WTC11 (cell line): Measurements from ENCODE around the gene UPP1. TPM values are rescaled to one million over a fixed set of nuclear protein-coding genes. Genes with fewer than 3 reads are reported as not detected.

Source experiments
- ATAC-seq: fragments of 200-7000 bp; cut with Tn5 transposase; 2 replicates; pipeline ENCODE4 v1.10.0; 2021; ENCODE audit warnings: mild to moderate bottlenecking, moderate library complexity
- CTCF ChIA-PET: fragments of 300-600 bp; sonication (Branson Sonifier 250); formaldehyde crosslinking; loops from one replicate; lab custom pipeline; 2021; ENCODE audit warnings: antibody characterized with exemption; lab: Charles Lee
- POLR2A ChIA-PET: fragments of 350-600 bp; sonication (Branson Sonifier 250); formaldehyde crosslinking; loops from one replicate; lab custom pipeline; 2021; ENCODE audit warnings: antibody characterized with exemption; lab: Charles Lee
- DNase-seq: peaks from one replicate; pipeline ENCODE4 v3.0.0; 2021; ENCODE audit warnings: low spot score
- H3K27ac Mint-ChIP-seq: 2 replicates; pipeline ENCODE4 v1.8.0; 2021; ENCODE audit warnings: mixed read lengths
- H3K27me3 Mint-ChIP-seq: 2 replicates; pipeline ENCODE4 v1.8.0; 2021; ENCODE audit warnings: low read depth, mild to moderate bottlenecking, moderate library complexity, mixed read lengths
- H3K36me3 Mint-ChIP-seq: 2 replicates; pipeline ENCODE4 v1.8.0; 2021; ENCODE audit warnings: mixed read lengths
- H3K4me1 Mint-ChIP-seq: 2 replicates; pipeline ENCODE4 v1.8.0; 2022; ENCODE audit warnings: mixed read lengths
- H3K4me3 Mint-ChIP-seq: 2 replicates; pipeline ENCODE4 v1.8.0; 2021; ENCODE audit warnings: mild to moderate bottlenecking, moderate library complexity, mixed read lengths
- H3K9me3 Mint-ChIP-seq: 2 replicates; pipeline ENCODE4 v1.8.0; 2021; ENCODE audit warnings: mixed read lengths
- CREB1 ChIP-seq: sonication (generic); formaldehyde crosslinking; IDR thresholded peaks from 2 replicates; pipeline ENCODE4 v1.8.0; 2023; ENCODE audit warnings: mild to moderate bottlenecking, missing genetic modification reagents
- CREM ChIP-seq: sonication (generic); formaldehyde crosslinking; IDR thresholded peaks from 2 replicates; pipeline ENCODE4 v1.8.1; 2022; ENCODE audit warnings: mild to moderate bottlenecking, missing genetic modification reagents, moderate library complexity
- ELF4 ChIP-seq: sonication (generic); formaldehyde crosslinking; IDR thresholded peaks from 2 replicates; pipeline ENCODE4 v1.8.1; 2022; ENCODE audit warnings: low read depth, mild to moderate bottlenecking, moderate library complexity, missing genetic modification reagents
- JUN ChIP-seq: sonication (generic); formaldehyde crosslinking; IDR thresholded peaks from 2 replicates; pipeline ENCODE4 v1.8.0; 2023; ENCODE audit warnings: mild to moderate bottlenecking, missing genetic modification reagents
- MYBL2 ChIP-seq: sonication (generic); formaldehyde crosslinking; IDR thresholded peaks from 2 replicates; pipeline ENCODE4 v1.8.1; 2023; ENCODE audit warnings: mild to moderate bottlenecking, moderate library complexity, missing genetic modification reagents
- NR2C2 ChIP-seq: sonication (generic); formaldehyde crosslinking; IDR thresholded peaks from 2 replicates; pipeline ENCODE4 v1.8.0; 2022; ENCODE audit warnings: mild to moderate bottlenecking, missing genetic modification reagents
- NR3C1 ChIP-seq: sonication (generic); formaldehyde crosslinking; conservative IDR thresholded peaks from 2 replicates; pipeline ENCODE4 v1.8.1; 2023; ENCODE audit warnings: low read depth, mild to moderate bottlenecking, missing genetic modification reagents
- PRRX2 ChIP-seq: fragments of 250-450 bp; sonication (Bioruptor Pico); IDR thresholded peaks from 2 replicates; pipeline ENCODE4 v1.8.0; 2021; ENCODE audit warnings: mild to moderate bottlenecking
- RELA ChIP-seq: sonication (generic); formaldehyde crosslinking; IDR thresholded peaks from 2 replicates; pipeline ENCODE4 v1.8.1; 2022; ENCODE audit warnings: missing genetic modification reagents, mild to moderate bottlenecking, borderline replicate concordance
- RORB ChIP-seq: fragments of 250-450 bp; sonication (Bioruptor Pico); IDR thresholded peaks from 2 replicates; pipeline ENCODE4 v1.9.0; 2021; ENCODE audit warnings: mild to moderate bottlenecking
- TCF7 ChIP-seq: sonication (generic); formaldehyde crosslinking; IDR thresholded peaks from 2 replicates; pipeline ENCODE4 v1.8.0; 2022; ENCODE audit warnings: mild to moderate bottlenecking, low read depth, missing genetic modification reagents, moderate library complexity
- TEAD1 ChIP-seq: sonication (generic); formaldehyde crosslinking; IDR thresholded peaks from 2 replicates; pipeline ENCODE4 v1.8.0; 2022; ENCODE audit warnings: mild to moderate bottlenecking, missing genetic modification reagents
- ZBTB21 ChIP-seq: sonication (generic); formaldehyde crosslinking; IDR thresholded peaks from 2 replicates; pipeline ENCODE4 v1.8.1; 2023; ENCODE audit warnings: mild to moderate bottlenecking, missing genetic modification reagents, borderline replicate concordance
- ZNF121 ChIP-seq: sonication (generic); formaldehyde crosslinking; IDR thresholded peaks from 2 replicates; pipeline ENCODE4 v1.8.0; 2023; ENCODE audit warnings: missing genetic modification reagents
- total RNA-seq: library from RNA; stranded (reverse); gene quantifications from 3 replicates; pipeline ENCODE4 v1.2.3, GENCODE V29; 2021
- TF ChIP-seq, protein P1 (sequence below): sonication (generic); formaldehyde crosslinking; IDR thresholded peaks from 2 replicates; pipeline ENCODE4 v1.8.1; 2023; ENCODE audit warnings: mild to moderate bottlenecking, moderate library complexity, missing genetic modification reagents
- TF ChIP-seq, protein P2 (sequence below): fragments of 200-600 bp; IDR thresholded peaks from 2 replicates; pipeline ENCODE4 v1.8.0; 2022; ENCODE audit warnings: antibody characterized with exemption
- TF ChIP-seq, protein P3 (sequence below): sonication (generic); formaldehyde crosslinking; IDR thresholded peaks from 2 replicates; pipeline ENCODE4 v1.8.1; 2022; ENCODE audit warnings: low read depth, missing genetic modification reagents, borderline replicate concordance
- TF ChIP-seq, protein P4 (sequence below): sonication (generic); formaldehyde crosslinking; IDR thresholded peaks from 2 replicates; pipeline ENCODE4 v1.8.1; 2022; ENCODE audit warnings: low read depth, mild to moderate bottlenecking, moderate library complexity, missing genetic modification reagents, borderline replicate concordance
- TF ChIP-seq, protein P5 (sequence below): sonication (generic); formaldehyde crosslinking; IDR thresholded peaks from 2 replicates; pipeline ENCODE4 v1.8.0; 2022; ENCODE audit warnings: mild to moderate bottlenecking, missing genetic modification reagents
- TF ChIP-seq, protein P6 (sequence below): sonication (generic); formaldehyde crosslinking; IDR thresholded peaks from 2 replicates; pipeline ENCODE4 v1.8.0; 2022; ENCODE audit warnings: mild to moderate bottlenecking, missing genetic modification reagents

UPP1 gene
- total RNA-seq, 1 experiment from 2014 or later: 55.6 TPM

DNA sequence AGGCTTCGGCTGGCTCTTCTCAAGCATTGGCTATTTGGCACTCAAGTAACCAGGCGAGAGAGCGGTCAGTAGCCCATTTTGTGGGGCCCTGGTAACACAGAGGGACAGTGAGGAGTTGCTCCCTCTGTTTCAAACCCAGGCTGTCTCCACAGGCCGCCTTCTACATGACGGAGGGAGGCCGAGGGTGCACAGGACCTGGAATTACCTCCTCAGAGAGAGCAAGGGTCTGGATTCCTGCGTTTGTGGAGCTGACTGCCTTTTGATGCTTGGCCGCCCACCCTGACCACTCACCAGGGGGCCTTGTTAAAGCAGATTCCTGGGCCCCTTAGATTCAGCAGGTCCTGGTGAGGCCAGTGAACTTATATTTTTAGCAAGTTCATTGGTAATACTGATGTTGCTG, 12.3 kb downstream of the UPP1 start:
- H3K27me3 Mint-ChIP-seq: no peaks in the 10 kb centered on the region
- CTCF ChIA-PET: interaction anchor here (3.3 kb wide), 1 partner anchor 110 kb away, joined by 11 read pairs; no protein-coding TSS in a partner anchor
- no peak for DNase-seq
- H3K4me1 Mint-ChIP-seq: no peaks in the 10 kb centered on the region
- no peak overlapping the region for H3K27ac Mint-ChIP-seq
- H3K9me3 Mint-ChIP-seq: no peaks in the 10 kb centered on the region
- TF ChIP-seq, protein P1, sequence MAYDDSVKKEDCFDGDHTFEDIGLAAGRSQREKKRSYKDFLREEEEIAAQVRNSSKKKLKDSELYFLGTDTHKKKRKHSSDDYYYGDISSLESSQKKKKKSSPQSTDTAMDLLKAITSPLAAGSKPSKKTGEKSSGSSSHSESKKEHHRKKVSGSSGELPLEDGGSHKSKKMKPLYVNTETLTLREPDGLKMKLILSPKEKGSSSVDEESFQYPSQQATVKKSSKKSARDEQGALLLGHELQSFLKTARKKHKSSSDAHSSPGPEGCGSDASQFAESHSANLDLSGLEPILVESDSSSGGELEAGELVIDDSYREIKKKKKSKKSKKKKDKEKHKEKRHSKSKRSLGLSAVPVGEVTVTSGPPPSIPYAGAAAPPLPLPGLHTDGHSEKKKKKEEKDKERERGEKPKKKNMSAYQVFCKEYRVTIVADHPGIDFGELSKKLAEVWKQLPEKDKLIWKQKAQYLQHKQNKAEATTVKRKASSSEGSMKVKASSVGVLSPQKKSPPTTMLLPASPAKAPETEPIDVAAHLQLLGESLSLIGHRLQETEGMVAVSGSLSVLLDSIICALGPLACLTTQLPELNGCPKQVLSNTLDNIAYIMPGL (CRISPR knock-in tag): no peak
- TF ChIP-seq ELF4 (CRISPR knock-in tag) (no peak), NR3C1 (CRISPR knock-in tag) (no peak), TCF7 (CRISPR knock-in tag) (no peak), TEAD1 (CRISPR knock-in tag) (no peak), RELA (CRISPR knock-in tag) (no peak), JUN (CRISPR knock-in tag) (no peak), CREM (CRISPR knock-in tag) (no peak), PRRX2 (CRISPR knock-in tag) (no peak), ZBTB21 (no peak), CREB1 (CRISPR knock-in tag) (no peak), ZNF121 (CRISPR knock-in tag) (no peak), RORB (CRISPR knock-in tag) (no peak), MYBL2 (CRISPR knock-in tag) (no peak), NR2C2 (CRISPR knock-in tag) (no peak)
- TF ChIP-seq, protein P2, sequence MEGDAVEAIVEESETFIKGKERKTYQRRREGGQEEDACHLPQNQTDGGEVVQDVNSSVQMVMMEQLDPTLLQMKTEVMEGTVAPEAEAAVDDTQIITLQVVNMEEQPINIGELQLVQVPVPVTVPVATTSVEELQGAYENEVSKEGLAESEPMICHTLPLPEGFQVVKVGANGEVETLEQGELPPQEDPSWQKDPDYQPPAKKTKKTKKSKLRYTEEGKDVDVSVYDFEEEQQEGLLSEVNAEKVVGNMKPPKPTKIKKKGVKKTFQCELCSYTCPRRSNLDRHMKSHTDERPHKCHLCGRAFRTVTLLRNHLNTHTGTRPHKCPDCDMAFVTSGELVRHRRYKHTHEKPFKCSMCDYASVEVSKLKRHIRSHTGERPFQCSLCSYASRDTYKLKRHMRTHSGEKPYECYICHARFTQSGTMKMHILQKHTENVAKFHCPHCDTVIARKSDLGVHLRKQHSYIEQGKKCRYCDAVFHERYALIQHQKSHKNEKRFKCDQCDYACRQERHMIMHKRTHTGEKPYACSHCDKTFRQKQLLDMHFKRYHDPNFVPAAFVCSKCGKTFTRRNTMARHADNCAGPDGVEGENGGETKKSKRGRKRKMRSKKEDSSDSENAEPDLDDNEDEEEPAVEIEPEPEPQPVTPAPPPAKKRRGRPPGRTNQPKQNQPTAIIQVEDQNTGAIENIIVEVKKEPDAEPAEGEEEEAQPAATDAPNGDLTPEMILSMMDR: no peak
- TF ChIP-seq, protein P3, sequence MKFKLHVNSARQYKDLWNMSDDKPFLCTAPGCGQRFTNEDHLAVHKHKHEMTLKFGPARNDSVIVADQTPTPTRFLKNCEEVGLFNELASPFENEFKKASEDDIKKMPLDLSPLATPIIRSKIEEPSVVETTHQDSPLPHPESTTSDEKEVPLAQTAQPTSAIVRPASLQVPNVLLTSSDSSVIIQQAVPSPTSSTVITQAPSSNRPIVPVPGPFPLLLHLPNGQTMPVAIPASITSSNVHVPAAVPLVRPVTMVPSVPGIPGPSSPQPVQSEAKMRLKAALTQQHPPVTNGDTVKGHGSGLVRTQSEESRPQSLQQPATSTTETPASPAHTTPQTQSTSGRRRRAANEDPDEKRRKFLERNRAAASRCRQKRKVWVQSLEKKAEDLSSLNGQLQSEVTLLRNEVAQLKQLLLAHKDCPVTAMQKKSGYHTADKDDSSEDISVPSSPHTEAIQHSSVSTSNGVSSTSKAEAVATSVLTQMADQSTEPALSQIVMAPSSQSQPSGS: no peak
- TF ChIP-seq, protein P4, sequence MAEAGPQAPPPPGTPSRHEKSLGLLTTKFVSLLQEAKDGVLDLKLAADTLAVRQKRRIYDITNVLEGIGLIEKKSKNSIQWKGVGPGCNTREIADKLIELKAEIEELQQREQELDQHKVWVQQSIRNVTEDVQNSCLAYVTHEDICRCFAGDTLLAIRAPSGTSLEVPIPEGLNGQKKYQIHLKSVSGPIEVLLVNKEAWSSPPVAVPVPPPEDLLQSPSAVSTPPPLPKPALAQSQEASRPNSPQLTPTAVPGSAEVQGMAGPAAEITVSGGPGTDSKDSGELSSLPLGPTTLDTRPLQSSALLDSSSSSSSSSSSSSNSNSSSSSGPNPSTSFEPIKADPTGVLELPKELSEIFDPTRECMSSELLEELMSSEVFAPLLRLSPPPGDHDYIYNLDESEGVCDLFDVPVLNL (CRISPR knock-in tag): no peak
- TF ChIP-seq, protein P5, sequence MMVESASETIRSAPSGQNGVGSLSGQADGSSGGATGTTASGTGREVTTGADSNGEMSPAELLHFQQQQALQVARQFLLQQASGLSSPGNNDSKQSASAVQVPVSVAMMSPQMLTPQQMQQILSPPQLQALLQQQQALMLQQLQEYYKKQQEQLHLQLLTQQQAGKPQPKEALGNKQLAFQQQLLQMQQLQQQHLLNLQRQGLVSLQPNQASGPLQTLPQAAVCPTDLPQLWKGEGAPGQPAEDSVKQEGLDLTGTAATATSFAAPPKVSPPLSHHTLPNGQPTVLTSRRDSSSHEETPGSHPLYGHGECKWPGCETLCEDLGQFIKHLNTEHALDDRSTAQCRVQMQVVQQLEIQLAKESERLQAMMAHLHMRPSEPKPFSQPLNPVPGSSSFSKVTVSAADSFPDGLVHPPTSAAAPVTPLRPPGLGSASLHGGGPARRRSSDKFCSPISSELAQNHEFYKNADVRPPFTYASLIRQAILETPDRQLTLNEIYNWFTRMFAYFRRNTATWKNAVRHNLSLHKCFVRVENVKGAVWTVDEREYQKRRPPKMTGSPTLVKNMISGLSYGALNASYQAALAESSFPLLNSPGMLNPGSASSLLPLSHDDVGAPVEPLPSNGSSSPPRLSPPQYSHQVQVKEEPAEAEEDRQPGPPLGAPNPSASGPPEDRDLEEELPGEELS (CRISPR knock-in tag): no peak
- TF ChIP-seq, all 79 proteins: peak for 0
- Mint-ChIP-seq H3K4me3 (no peak overlapping the region), H3K36me3 (peaks cover 72% of the 10 kb centered on the region)
- no peak for ATAC-seq
- POLR2A ChIA-PET: no interaction called here

DNA sequence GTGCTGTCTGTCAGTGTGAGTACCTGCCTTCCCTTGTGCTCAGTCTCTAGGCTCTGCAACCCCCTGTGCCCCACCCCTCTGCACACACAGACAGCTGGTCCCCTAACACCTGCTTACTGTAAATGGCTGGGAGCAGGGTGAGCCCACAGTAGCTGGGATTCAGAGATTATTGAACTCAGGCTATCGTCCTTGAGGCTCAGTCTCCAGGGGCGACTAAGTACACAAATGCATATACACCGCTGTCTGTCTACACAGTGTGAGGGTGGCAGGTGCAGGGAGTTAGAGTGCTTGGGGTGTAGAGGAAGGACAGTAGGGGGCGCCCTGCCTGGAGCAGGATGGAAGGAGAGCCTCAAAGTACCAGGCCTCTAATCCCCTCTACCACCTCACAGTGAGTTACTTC, 12.9 kb downstream of the UPP1 start:
- H3K27ac Mint-ChIP-seq: no peak overlapping the region
- no peak overlapping the region for H3K4me3 Mint-ChIP-seq
- H3K36me3 Mint-ChIP-seq: peaks cover 70% of the 10 kb centered on the region
- peak; percentile 57 for DNase-seq
- peak; percentile 93 for ATAC-seq
- H3K9me3 Mint-ChIP-seq: no peaks in the 10 kb centered on the region
- TF ChIP-seq, protein P6, sequence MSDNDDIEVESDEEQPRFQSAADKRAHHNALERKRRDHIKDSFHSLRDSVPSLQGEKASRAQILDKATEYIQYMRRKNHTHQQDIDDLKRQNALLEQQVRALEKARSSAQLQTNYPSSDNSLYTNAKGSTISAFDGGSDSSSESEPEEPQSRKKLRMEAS: no peak
- TF ChIP-seq, protein P2: peak; percentile 49
- H3K27me3 Mint-ChIP-seq: no peaks in the 10 kb centered on the region
- ChIA-PET POLR2A (no interaction called here), CTCF (interaction anchor here (0.7 to 3.3 kb wide), 3 partner anchors 53 to 110 kb away, joined by 3 to 11 read pairs (median 6); no protein-coding TSS in a partner anchor)
- H3K4me1 Mint-ChIP-seq: no peaks in the 10 kb centered on the region
